Esophagus muscularis mucosa (tissue), 4 donors: Measurements from ENCODE around the gene CUX1. TPM values are rescaled to one million over a fixed set of nuclear protein-coding genes. Genes with fewer than 3 reads are reported as not detected.

ENCODE experiments used
- DNase-seq: peaks from one replicate; pipeline ENCODE4 v3.0.0-alpha.2; 2017; ENCODE audit errors: extremely low spot score
- H3K27ac ChIP-seq, 4 donors: fragments of 200-600 bp; sonication (generic); replicated peaks in 1 of 4; 1 replicate in 3 of 4; 2 replicates in 1 of 4; pipeline ENCODE4 v1.5.1; 2016 to 2019; ENCODE audit warnings: mild to moderate bottlenecking in 1 of 4
- H3K27me3 ChIP-seq, 4 donors: fragments of 200-600 bp; sonication (generic); one replicate each; pipeline versions ENCODE4 v1.5.1 to v1.6.0; 2016 to 2019
- H3K36me3 ChIP-seq, 4 donors: fragments of 200-600 bp; sonication (generic); one replicate each; pipeline ENCODE4 v1.5.1; 2016 to 2019
- H3K4me1 ChIP-seq, 4 donors: fragments of 200-600 bp; sonication (generic); one replicate each; pipeline ENCODE4 v1.5.1; 2016 to 2019
- H3K4me3 ChIP-seq, 4 donors: fragments of 200-600 bp; sonication (generic); 1 replicate in 2 of 4; 2 replicates in 2 of 4; pipeline ENCODE4 v1.5.1; 2016 to 2019; ENCODE audit warnings: mild to moderate bottlenecking in 4 of 4, moderate library complexity in 1 of 4
- H3K9me3 ChIP-seq, 4 donors: fragments of 200-600 bp; sonication (generic); 1 replicate in 3 of 4; 2 replicates in 1 of 4; pipeline ENCODE4 v1.5.1; 2016 to 2019
- EP300 ChIP-seq: sonication (generic); formaldehyde crosslinking; IDR thresholded peaks from one replicate; pipeline ENCODE4 v1.6.1; 2017; ENCODE audit warnings: antibody characterized with exemption
- POLR2A ChIP-seq: fragments of 450-650 bp; IDR thresholded peaks from one replicate; pipeline ENCODE4 v1.6.1; 2017; ENCODE audit warnings: antibody characterized with exemption, moderate library complexity, mild to moderate bottlenecking, low read depth
- POLR2AphosphoS5 ChIP-seq, 2 donors: sonication (generic); formaldehyde crosslinking; IDR thresholded peaks; one replicate each; pipeline ENCODE4 v1.6.1; 2017; ENCODE audit warnings: antibody characterized with exemption in 2 of 2
- WGBS: methylation state at CpG from one replicate; pipeline ENCODE4 v1.1.5; 2018; 5-methylcytosine and 5-hydroxymethylcytosine counted together
- intact Hi-C: fragments of 100-400 bp; cut with DNase I; formaldehyde crosslinking; loops from one replicate; pipeline ENCODE4 v1.15.1; 2023
- total RNA-seq, 4 donors: library from RNA; depleted of rRNA; stranded (reverse); fragments of >200 nt; gene quantifications; one replicate each; pipeline versions ENCODE4 v1.1.0 to v1.2.1, GENCODE V29; 2016
- TF ChIP-seq, protein P1 (sequence below), 3 experiments: fragments of 200-600 bp in 2 of 3; fragments of 450-650 bp in 1 of 3; sonication (generic) in 2 of 3; IDR thresholded peaks; one replicate each; pipeline ENCODE4 v1.5.1; 2017 to 2019; ENCODE audit warnings: antibody characterized with exemption in 3 of 3, mild to moderate bottlenecking in 2 of 3, moderate library complexity in 1 of 3

Gene CUX1
- total RNA-seq, 4 donors from 2014 or later, result 61.5 to 136 (median 92.3) TPM

DNA sequence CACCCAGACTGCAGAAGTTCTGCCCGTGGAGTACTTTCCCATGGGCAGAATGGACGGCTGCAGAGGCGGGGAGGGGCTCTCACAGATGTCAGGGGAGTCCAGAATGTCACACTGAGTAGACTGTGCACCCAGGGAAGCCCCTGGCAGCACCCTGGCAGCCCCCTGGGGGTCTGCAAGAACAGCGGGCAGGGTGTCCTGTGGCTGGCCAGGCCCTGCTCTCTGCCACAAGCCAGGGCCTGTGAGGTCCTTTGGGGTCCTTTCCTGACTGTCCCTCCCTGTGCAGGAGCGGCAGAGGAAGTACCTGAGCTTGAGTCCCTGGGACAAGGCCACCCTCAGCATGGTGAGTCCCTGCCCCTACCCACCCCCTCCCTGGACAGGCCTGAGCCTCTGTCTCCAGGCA, 463.1 kb downstream of the CUX1 start:
- no peaks in the 10 kb centered on the region for H3K9me3 ChIP-seq
- TF ChIP-seq EP300, result no peak
- TF ChIP-seq POLR2AphosphoS5 (IDR thresholded peaks at IDR 0.05), result no peak
- no peak for TF ChIP-seq POLR2A
- TF ChIP-seq, protein P1, sequence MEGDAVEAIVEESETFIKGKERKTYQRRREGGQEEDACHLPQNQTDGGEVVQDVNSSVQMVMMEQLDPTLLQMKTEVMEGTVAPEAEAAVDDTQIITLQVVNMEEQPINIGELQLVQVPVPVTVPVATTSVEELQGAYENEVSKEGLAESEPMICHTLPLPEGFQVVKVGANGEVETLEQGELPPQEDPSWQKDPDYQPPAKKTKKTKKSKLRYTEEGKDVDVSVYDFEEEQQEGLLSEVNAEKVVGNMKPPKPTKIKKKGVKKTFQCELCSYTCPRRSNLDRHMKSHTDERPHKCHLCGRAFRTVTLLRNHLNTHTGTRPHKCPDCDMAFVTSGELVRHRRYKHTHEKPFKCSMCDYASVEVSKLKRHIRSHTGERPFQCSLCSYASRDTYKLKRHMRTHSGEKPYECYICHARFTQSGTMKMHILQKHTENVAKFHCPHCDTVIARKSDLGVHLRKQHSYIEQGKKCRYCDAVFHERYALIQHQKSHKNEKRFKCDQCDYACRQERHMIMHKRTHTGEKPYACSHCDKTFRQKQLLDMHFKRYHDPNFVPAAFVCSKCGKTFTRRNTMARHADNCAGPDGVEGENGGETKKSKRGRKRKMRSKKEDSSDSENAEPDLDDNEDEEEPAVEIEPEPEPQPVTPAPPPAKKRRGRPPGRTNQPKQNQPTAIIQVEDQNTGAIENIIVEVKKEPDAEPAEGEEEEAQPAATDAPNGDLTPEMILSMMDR (IDR thresholded peaks at IDR 0.05), result no peak
- H3K36me3 ChIP-seq, result peaks cover 0 to 3% (median 0%) of the 10 kb centered on the region in 4 donors
- H3K27ac ChIP-seq, result no peak overlapping the region
- WGBS, result 75% methylated on average over 3 of the region's 5 CpGs
- H3K27me3 ChIP-seq, result no peaks in the 10 kb centered on the region
- peaks cover under 1 to 16% (median 10%) of the 10 kb centered on the region in 4 donors for H3K4me1 ChIP-seq
- intact Hi-C loops, result no loop called here
- no peak for DNase-seq
- no peak overlapping the region for H3K4me3 ChIP-seq

DNA sequence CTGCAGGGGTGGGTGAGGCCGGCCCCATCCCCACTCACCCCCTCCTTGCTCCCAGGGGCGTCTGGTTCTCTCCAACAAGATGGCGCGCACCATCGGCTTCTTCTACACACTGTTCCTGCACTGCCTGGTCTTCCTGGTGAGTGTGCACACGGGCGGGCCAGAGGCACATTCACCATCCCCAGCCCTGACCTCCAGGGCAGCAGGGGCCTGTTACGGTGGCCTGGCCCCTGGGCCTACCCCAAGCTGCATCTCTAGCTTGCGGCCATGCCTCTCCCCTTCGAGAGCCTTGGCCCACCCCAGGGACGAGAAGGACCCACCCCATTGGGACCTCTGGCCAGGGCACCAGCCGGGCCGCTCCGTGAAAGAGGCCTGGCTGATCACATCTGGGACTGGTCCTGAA, 464.4 kb downstream of the CUX1 start:
- 90% methylated on average over 14 of the region's 14 CpGs for WGBS
- Histone ChIP-seq H3K27me3 (no peaks in the 10 kb centered on the region), H3K4me3 (no peak overlapping the region), H3K9me3 (no peaks in the 10 kb centered on the region), H3K27ac (no peak overlapping the region), H3K36me3 (peaks cover 0 to 3% (median 0%) of the 10 kb centered on the region in 4 donors), H3K4me1 (peaks cover 7 to 26% (median 18%) of the 10 kb centered on the region in 4 donors)
- no peak for DNase-seq
- TF ChIP-seq EP300 (no peak), POLR2A (no peak), POLR2AphosphoS5 (IDR thresholded peaks at IDR 0.05) (no peak)
- intact Hi-C loops, result no loop called here

DNA sequence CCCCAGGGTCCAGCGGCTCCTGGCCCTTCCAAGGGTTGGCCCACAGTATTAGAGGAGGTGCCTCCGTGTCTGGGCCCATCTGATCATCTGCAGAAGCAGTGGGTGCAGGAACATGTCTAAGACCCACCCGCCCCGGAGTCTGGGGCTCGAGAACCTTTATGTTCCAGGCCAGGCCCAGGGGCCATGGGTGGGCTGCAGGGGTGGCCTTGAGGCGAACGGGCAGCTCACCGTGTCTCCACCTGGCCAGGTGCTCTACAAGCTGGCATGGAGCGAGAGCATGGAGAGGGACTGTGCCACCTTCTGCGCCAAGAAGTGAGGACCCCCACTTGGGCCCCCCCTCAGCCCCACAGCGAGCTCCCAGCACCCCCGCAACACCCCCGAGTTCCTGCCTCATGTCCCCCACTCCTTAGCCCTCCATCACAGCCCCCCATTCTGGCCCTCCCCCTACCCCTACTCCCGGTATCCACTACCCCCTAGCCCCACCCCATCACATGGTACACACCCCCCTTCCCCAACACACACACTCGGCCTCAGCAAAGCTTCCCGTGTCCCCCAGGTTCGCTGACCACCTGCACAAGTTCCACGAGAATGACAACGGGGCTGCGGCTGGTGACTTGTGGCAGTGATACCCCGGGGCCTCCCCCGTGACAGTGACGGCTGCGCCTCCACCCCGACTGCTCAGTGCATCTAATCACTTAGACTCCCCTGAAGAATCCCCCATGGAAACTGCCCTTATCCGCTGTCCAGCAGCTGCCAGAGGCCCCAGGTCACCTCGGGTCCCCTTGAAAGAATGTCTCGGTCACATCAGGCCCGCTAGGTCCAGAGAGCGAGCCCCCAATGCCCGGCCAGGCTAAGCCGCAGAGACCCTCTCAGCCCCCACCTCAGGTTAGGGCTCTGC, 465.3 kb downstream of the CUX1 start:
- TF ChIP-seq, protein P1 (IDR thresholded peaks at IDR 0.05), result no peak
- TF ChIP-seq POLR2A, result no peak
- no peak for TF ChIP-seq POLR2AphosphoS5 (IDR thresholded peaks at IDR 0.05)
- TF ChIP-seq EP300, result no peak
- WGBS, result 88% methylated on average over 25 of the region's 32 CpGs
- Histone ChIP-seq H3K9me3 (no peaks in the 10 kb centered on the region), H3K27ac (no peak overlapping the region), H3K27me3 (no peaks in the 10 kb centered on the region), H3K4me1 (peaks cover 9 to 35% (median 27%) of the 10 kb centered on the region in 4 donors), H3K4me3 (no peak overlapping the region), H3K36me3 (peaks cover 0 to 3% (median 0%) of the 10 kb centered on the region in 4 donors)
- intact Hi-C loops, result no loop called here
- DNase-seq, result no peak

DNA sequence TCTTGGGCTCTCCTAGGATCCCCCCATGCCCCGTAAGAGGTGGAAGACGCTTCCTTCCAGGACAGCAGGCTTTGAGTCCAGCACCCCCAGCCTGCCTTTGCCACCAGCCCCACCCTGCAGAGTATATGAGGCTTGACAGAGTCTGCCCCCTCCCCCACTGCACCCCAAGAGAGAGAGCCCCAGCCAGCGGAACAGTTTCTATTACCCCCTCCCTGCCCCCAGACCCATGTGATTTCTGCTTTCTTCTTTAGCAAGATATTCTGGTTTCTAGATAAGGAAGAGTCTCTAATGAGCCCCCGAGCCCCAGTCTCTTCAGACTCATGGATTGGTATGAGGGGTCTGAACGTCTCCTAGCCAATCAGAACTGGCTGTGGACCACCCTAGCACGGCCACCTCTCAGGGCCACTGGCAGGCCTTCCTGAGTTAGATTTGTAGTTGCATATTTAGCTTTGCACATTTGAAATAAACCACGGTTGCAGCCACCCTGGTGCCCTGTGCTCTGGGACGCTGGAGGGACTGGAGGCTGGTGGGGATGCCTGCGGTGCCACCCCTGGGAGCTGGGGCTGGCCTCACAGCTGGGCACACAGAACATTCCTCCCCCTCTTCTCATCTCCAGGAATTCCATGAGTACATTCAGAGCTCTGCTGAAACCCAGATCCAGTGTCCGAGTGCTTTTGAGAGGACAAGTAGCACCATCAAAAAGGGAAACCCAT, 466.2 kb downstream of the CUX1 start:
- peaks cover 15 to 44% (median 36%) of the 10 kb centered on the region in 4 donors for H3K4me1 ChIP-seq
- 83% methylated on average over 10 of the region's 10 CpGs for WGBS
- no peak for DNase-seq
- H3K27ac ChIP-seq, result no peak overlapping the region
- H3K9me3 ChIP-seq, result no peaks in the 10 kb centered on the region
- no peaks in the 10 kb centered on the region for H3K27me3 ChIP-seq
- peaks cover 0 to 3% (median 0%) of the 10 kb centered on the region in 4 donors for H3K36me3 ChIP-seq
- TF ChIP-seq POLR2AphosphoS5 (IDR thresholded peaks at IDR 0.05), result no peak
- TF ChIP-seq, protein P1 (IDR thresholded peaks at IDR 0.05), result no peak
- TF ChIP-seq POLR2A, result no peak
- no peak for TF ChIP-seq EP300
- intact Hi-C loops, result no loop called here
- H3K4me3 ChIP-seq, result no peak overlapping the region

DNA sequence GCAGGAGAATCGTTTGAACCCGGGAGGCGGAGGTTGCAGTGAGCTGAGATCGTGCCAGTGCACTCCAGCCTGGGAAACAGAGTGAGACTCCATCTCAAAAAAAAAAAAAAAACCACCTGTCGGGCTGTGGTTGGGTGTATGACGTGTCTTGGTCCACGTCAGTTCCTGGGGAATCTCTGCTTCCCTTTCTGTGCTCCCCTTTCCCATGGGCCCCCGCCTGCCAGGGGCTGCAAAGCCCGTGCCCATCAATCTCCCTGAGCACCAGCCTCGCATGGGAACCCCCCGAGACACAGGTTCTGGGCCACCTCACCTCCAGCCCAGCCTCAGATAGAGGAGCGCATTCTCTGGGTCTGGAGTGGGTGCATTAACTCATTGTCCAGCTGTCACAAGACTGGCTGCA, 467.0 kb downstream of the CUX1 start:
- intact Hi-C loops, result no loop called here
- 78% methylated on average over 10 of the region's 12 CpGs for WGBS
- no peaks in the 10 kb centered on the region for H3K27me3 ChIP-seq

More for the DNA sequence above, 467.0 kb downstream of the CUX1 start:
- H3K36me3 ChIP-seq, result peaks cover 0 to 3% (median 0%) of the 10 kb centered on the region in 4 donors
- H3K4me1 ChIP-seq, result peaks cover 15 to 46% (median 37%) of the 10 kb centered on the region in 4 donors
- TF ChIP-seq, protein P1 (IDR thresholded peaks at IDR 0.05), result no peak
- no peak for TF ChIP-seq POLR2A
- no peak for TF ChIP-seq EP300
- no peak for TF ChIP-seq POLR2AphosphoS5 (IDR thresholded peaks at IDR 0.05)
- H3K27ac ChIP-seq, result peak overlapping the region in 1 of 4 donors; percentile 91
- H3K9me3 ChIP-seq, result no peaks in the 10 kb centered on the region
- H3K4me3 ChIP-seq, result no peak overlapping the region
- DNase-seq, result no peak
